Skeletal muscle satellite cell (primary cell): Measurements from ENCODE around the gene PCGF3. TPM values are rescaled to one million over a fixed set of nuclear protein-coding genes. Genes with fewer than 3 reads are reported as not detected.

Source experiments
- H3K27me3 ChIP-seq: 2 replicates; pipeline ENCODE4 v1.7.0; 2013; ENCODE audit warnings: low read length; ENCODE audit not compliant: control insufficient read depth, insufficient read depth
- H3K36me3 ChIP-seq: 2 replicates; pipeline ENCODE4 v1.7.0; 2013; ENCODE audit warnings: mild to moderate bottlenecking, control low read depth, low read length; ENCODE audit not compliant: insufficient read depth
- H3K4me1 ChIP-seq: 2 replicates; pipeline ENCODE4 v1.7.0; 2013; ENCODE audit warnings: low read length; ENCODE audit not compliant: control insufficient read depth, insufficient read depth
- H3K4me2 ChIP-seq: 2 replicates; pipeline ENCODE4 v1.7.0; 2013; ENCODE audit warnings: mild to moderate bottlenecking, low read length
- H3K4me3 ChIP-seq: 2 replicates; pipeline ENCODE4 v1.7.0; 2013; ENCODE audit warnings: low read length
- H3K9ac ChIP-seq: 2 replicates; pipeline ENCODE4 v1.7.0; 2013; ENCODE audit warnings: mild to moderate bottlenecking, low read depth, low read length, moderate library complexity
- H3K9me3 ChIP-seq: replicated peaks from 2 replicates; pipeline ENCODE4 v1.7.0; 2013; ENCODE audit warnings: mild to moderate bottlenecking, control low read depth, low read length
- total RNA-seq: library from RNA; depleted of rRNA; stranded (reverse); fragments of >200 nt; gene quantifications from 2 replicates; pipeline ENCODE4 v1.2.3, GENCODE V29; 2012; rRNA removed

PCGF3 gene, protein sequence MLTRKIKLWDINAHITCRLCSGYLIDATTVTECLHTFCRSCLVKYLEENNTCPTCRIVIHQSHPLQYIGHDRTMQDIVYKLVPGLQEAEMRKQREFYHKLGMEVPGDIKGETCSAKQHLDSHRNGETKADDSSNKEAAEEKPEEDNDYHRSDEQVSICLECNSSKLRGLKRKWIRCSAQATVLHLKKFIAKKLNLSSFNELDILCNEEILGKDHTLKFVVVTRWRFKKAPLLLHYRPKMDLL
- 25.9 and 31.0 TPM in 2 replicates for total RNA-seq

DNA sequence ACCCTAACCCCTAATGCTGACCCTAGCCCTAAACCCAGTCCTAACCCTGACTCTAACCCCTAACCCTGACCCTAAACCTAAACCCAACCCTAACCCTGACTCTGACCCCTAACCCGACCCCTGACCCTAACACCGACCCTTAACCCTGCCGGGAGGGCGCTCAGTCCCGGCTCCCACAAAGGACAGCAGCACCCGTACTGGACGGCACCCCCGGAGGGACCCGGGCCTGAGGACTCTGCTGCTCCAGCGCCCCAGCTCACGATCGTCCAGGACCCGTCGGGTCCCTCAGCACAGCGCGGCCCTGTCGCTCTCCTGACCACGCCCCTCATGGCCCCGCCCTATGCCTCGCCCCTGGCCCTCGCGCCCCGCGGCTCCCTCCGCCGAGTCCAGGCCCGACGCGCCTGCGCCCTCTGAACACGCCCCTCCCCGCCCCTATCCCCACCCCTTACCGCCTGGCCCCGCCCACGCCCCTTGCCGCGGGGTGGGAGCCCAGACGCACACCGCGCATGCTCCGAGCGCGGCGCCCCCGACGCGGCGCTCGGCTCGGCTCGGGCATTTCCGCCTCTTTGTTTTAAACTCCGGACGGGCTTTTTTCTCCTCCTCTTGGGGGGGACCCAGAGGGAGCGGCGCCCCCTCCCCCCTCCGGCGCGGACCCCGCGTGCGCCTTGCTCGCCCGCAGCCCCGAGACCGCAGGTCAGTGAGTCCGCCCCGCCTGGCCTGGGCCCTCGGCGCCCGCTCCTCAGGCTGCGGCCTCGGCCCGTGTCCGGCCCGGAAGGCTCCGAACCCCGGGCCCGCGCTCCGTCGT lies at the start of gene PCGF3:
Gene PCGF3 (plus strand): TSS at position 555 of the 805 bp plus-strand sequence. CDS start 27,849 bp downstream, outside the sequence.
- H3K27me3 ChIP-seq, result peaks cover 3% of the 10 kb centered on the region
- peak within 1 kb of the TSS; percentile 100 for H3K9ac ChIP-seq
- H3K36me3 ChIP-seq, result no peaks in the 10 kb centered on the region
- peak within 1 kb of the TSS; percentile 94 for H3K4me2 ChIP-seq
- peak within 1 kb of the TSS; percentile 91 for H3K4me3 ChIP-seq
- H3K9me3 ChIP-seq, result no peaks in the 10 kb centered on the region
- H3K4me1 ChIP-seq, result peaks cover 28% of the 10 kb centered on the region

DNA sequence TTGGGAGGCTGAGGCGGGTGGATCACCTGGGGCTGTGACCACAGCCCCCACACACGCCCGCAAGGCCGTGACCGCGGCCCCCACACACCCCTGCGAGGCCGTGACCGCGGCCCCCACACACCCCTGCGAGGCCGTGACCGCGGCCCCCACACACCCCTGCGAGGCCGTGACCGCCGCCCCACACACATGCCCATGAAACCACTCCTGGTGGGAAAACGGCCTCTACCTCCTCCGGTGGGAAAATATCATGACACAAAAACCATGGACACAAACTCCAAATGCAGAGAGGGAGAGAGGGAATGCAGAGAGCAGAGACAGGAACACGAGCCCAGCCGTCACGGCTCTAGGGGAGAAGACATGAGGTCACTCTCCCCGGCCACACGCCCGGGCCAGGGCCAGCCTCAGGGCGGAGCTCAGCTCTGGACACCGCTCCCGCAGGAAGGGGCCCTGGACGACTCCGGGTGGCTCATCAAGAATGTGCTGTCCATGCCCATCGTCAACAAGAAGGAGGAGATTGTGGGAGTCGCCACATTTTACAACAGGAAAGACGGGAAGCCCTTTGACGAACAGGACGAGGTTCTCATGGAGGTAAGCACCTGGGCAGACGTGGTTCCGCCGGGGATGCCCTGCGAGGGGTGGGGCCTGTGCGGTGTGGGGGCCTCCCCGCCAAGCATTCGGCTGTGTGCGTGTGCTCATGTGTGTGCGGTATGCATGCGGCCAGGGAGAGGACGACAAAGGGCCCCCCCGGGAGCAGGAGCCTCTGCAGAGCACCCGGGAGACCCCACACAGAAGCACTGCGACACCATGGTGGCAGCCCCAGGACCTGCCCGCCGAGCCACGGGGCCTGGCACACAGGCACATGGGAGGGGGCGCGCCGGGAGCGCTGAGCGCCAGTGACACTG lies 48.9 kb upstream of the PCGF3 start:
- Histone ChIP-seq H3K4me1 (no peaks in the 10 kb centered on the region), H3K4me2 (peak overlapping the region; percentile 21), H3K9me3 (no peaks in the 10 kb centered on the region), H3K4me3 (no peak overlapping the region), H3K27me3 (peaks cover 16% of the 10 kb centered on the region), H3K9ac (no peak overlapping the region), H3K36me3 (no peaks in the 10 kb centered on the region)

DNA sequence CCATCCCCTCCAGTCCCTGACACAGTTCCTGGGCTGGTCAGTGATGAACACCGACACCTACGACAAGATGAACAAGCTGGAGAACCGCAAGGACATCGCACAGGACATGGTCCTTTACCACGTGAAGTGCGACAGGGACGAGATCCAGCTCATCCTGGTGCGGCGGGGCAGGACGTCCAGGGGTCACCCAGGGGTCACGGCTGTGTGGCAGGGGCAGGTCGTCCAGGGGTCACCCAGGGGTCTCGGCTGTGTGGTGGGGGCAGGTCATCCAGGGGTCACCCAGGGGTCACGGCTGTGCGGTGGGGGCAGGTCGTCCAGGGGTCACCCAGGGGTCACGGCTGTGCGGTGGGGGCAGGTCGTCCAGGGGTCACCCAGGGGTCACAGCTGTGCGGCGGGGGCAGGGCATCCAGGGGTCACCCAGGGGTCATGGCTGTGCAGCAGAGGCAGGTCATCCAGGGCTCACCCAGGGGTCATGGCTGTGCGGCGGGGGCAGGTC lies 48.2 kb upstream of the PCGF3 start:
- H3K9ac ChIP-seq, result no peak overlapping the region
- H3K4me1 ChIP-seq, result no peaks in the 10 kb centered on the region

DNA sequence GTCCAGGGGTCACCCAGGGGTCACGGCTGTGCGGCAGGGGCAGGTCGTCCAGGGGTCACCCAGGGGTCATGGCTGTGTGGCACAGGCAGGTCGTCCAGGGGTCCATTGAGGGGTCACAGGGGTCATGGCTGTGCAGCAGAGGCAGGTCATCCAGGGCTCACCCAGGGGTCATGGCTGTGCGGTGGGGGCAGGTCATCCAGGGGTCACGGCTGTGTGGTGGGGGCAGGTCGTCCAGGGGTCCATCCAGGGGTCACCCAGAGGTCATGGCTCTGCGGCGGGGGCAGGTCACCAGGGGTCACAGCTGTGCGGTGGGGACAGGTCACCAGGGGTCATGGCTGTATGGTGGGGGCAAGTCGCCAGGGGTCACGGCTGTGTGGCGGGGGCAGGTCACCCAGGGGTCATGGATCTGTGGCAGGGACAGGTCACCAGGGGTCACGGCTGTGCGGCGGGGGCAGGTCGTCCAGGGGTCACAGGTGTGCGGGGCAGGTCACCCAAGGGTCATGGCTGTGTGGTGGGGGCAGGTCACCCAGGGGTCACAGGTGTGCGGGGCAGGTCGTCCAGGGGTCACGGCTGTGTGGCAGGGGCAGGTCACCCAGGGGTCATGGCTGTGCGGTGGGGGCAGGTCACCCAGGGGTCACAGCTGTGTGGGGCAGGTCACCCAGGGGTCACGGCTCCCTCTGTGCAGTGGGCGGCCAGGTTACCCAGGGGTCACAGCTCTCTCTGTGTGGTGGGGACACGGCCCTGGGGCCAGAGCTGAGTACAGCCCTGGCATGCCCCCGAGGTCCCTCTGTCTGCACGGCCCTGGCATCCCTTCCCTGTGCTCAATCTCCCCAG lies 47.6 kb upstream of the PCGF3 start:
- no peak overlapping the region for H3K9ac ChIP-seq
- H3K9me3 ChIP-seq, result no peaks in the 10 kb centered on the region
- H3K4me1 ChIP-seq, result no peaks in the 10 kb centered on the region
- no peaks in the 10 kb centered on the region for H3K36me3 ChIP-seq
- no peak overlapping the region for H3K4me3 ChIP-seq
- H3K4me2 ChIP-seq, result no peak overlapping the region
- peaks cover 8% of the 10 kb centered on the region for H3K27me3 ChIP-seq

More for the DNA sequence above, 48.2 kb upstream of the PCGF3 start:
- Histone ChIP-seq H3K9me3 (no peaks in the 10 kb centered on the region), H3K36me3 (no peaks in the 10 kb centered on the region), H3K4me2 (no peak overlapping the region), H3K4me3 (no peak overlapping the region), H3K27me3 (peaks cover 11% of the 10 kb centered on the region)

DNA sequence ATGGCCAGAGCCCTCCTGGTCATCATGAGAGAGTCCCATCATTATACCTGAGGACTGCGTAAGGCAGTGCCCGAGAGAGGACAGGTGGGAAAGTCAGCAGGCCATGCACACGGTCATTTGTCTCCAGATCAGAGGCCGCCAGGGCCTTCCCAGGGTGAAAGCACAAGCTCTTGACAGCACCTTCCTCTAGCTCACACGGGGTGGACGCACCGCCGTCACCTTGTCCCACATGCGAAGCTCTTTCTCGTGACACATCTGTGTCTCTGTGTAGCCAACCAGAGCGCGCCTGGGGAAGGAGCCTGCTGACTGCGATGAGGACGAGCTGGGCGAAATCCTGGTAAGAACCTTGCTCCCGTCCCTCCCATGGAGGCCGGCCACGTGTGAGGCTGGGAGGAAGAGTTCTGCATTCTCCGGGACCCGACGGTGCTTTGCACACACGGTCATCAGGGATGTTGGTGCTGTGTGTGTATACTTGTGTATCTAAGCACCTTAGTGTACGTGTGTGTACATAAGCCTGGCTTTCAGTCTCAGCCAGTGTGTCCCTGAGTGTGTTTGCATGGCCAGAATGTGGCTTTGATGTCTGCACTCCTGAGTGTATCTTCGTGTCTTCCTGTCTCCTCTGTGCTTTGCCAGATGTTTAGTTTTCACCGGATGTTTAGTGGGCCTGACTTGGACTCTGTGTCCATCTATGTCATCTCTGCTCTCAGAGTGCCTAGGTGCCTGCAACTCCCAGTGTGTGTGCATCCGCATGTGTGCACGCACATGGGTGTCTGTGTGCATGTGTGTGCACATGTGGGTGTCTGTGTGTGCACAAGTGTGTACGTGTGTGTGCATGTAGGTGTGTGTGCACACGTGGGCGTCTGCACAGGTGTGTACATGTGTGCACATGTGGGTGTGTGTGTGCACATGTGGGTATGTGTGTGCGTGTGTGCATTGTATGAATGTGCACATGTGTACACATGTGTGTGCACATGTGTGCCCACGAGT lies 46.7 kb upstream of the PCGF3 start:
- no peaks in the 10 kb centered on the region for H3K9me3 ChIP-seq
- no peaks in the 10 kb centered on the region for H3K36me3 ChIP-seq
- no peak overlapping the region for H3K4me3 ChIP-seq
- no peak overlapping the region for H3K4me2 ChIP-seq
- H3K27me3 ChIP-seq, result peaks cover 12% of the 10 kb centered on the region
- no peak overlapping the region for H3K9ac ChIP-seq
- no peaks in the 10 kb centered on the region for H3K4me1 ChIP-seq

DNA sequence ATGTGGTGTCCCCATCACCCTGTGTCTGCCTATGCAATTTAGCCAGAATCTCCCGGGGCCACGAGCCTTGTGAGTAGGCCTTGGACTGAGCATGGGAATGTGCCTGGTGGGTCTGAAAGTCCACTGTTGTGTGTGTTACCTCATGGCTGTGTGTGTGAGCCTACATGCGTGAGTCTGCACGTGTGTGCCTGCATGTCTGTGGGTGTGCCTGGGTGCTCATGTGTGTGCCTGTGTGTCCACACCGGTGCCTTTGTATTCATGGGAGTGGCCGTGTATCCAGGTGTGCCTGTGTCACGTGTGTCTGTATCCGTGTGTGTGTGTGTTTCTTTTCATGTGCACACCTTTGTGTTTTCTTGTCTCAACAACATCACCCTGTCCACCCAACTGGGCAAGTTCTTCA lies 45.8 kb upstream of the PCGF3 start:
- H3K27me3 ChIP-seq, result peaks cover 20% of the 10 kb centered on the region
- no peaks in the 10 kb centered on the region for H3K9me3 ChIP-seq
- no peak overlapping the region for H3K4me2 ChIP-seq
- H3K36me3 ChIP-seq, result no peaks in the 10 kb centered on the region
- H3K9ac ChIP-seq, result no peak overlapping the region
- H3K4me1 ChIP-seq, result no peaks in the 10 kb centered on the region
- no peak overlapping the region for H3K4me3 ChIP-seq

DNA sequence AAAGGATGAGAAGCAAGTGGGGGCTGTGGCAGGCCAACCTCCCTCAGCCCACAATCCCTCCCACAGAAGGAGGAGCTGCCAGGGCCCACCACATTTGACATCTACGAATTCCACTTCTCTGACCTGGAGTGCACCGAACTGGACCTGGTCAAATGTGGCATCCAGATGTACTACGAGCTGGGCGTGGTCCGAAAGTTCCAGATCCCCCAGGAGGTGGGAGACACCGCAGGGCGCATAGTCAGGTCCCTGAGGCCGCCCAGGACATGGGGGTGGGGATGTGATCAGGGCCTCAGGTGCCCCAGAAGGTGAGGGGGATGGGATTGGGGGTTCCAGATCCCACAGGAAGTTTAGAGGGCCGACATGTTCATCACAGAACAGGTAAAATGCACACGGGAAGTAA lies 45.2 kb upstream of the PCGF3 start:
- Histone ChIP-seq H3K27me3 (peaks cover 25% of the 10 kb centered on the region), H3K9me3 (no peaks in the 10 kb centered on the region), H3K9ac (no peak overlapping the region), H3K4me1 (no peaks in the 10 kb centered on the region), H3K36me3 (no peaks in the 10 kb centered on the region), H3K4me3 (no peak overlapping the region), H3K4me2 (no peak overlapping the region)

DNA sequence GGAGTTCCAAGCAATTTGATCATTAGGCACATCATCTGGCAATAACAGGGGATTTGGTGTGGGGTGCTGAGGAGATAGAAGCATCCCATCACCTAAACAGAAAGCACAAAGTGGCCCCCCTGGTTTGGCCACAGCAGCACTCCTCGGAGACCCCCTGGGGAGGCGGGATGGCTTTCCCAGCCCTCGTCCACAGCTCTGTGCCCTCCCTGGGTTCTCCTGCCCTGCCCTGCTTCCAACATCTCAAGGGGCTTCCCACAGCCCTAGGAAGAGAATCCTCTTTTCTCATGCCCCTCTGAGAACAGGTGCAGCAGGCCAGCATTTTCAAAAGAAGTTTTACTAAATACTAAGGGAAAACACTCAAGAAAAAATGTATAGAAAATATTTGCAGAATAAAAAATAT lies 44.4 kb upstream of the PCGF3 start:
- Histone ChIP-seq H3K27me3 (peaks cover 33% of the 10 kb centered on the region), H3K4me3 (no peak overlapping the region), H3K36me3 (no peaks in the 10 kb centered on the region), H3K4me1 (no peaks in the 10 kb centered on the region), H3K9ac (no peak overlapping the region), H3K9me3 (no peaks in the 10 kb centered on the region), H3K4me2 (no peak overlapping the region)

DNA sequence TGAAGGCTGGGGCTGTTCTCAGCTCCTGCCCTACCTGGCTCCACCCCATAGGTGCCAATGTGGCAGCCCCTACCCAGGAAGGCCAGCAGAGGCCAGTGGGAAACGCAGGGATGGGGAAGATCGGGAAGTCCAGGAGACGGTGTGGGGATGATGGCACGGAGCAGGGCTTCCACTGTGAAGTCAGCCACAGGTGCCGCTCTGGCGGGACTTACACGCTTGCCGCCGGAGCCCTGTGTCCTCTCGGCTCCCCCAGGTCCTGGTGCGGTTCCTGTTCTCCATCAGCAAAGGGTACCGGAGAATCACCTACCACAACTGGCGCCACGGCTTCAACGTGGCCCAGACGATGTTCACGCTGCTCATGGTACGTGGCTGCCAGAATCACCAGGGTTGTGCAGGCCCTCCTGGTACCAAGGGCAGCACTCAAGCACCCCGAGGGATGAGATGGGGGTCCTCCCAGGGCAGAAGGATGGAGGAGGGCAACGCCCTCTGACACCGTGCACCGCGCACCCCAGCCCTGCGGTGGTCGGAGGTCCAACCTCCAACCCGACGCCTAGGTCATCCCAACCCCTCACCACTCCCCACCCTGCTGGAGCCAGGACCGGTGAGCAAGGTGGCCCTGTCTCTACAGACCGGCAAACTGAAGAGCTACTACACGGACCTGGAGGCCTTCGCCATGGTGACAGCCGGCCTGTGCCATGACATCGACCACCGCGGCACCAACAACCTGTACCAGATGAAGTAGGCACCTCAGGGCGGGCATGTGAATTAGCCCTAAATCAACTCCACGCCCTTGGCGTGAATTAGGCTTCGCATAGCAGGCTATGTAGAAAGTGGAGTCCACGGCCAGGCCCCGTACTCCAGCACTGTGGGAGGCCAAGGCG lies 43.5 kb upstream of the PCGF3 start:
- H3K27me3 ChIP-seq, result peaks cover 42% of the 10 kb centered on the region
- H3K4me3 ChIP-seq, result no peak overlapping the region

More for the DNA sequence above, 43.5 kb upstream of the PCGF3 start:
- Histone ChIP-seq H3K4me1 (no peaks in the 10 kb centered on the region), H3K9ac (no peak overlapping the region), H3K36me3 (no peaks in the 10 kb centered on the region), H3K4me2 (no peak overlapping the region), H3K9me3 (no peaks in the 10 kb centered on the region)
